GM10266 (cell line): Measurements from ENCODE around the gene PPA2.
A peak's percentile ranks its signal among the peaks of the same experiment; 100 is the strongest.

Experiments
- DNase-seq: peaks from one replicate; pipeline ENCODE4 v3.0.0; 2012; ENCODE audit errors: extremely low spot score
- TF ChIP-seq, protein P1 (sequence below): IDR thresholded peaks from 2 replicates; pipeline ENCODE4 v1.5.1; 2012; ENCODE audit warnings: mild to moderate bottlenecking, low read depth; ENCODE audit not compliant: control insufficient read depth, insufficient read depth; ENCODE audit errors: missing control alignments

The PPA2 gene

DNA sequence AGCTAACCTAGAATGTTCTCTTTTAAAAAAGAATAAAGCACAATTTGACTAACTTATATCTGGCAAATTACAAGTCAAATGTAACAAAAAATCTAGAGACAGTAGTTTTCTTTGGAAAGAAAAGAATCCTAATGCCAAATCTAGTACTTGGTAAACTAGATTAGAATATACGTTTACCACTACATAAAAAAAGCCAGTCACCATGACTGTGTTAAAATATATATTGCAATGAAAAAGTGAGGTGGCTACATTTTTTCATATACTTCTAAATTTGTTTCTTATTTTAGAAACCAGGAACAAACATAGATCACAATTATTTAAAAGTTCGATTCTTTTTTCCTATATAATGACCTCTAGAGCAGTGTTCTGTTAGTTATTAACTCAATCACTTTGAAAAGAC lies 29.6 kb upstream of the PPA2 start:
- DNase-seq = no peak
- TF ChIP-seq, protein P1, sequence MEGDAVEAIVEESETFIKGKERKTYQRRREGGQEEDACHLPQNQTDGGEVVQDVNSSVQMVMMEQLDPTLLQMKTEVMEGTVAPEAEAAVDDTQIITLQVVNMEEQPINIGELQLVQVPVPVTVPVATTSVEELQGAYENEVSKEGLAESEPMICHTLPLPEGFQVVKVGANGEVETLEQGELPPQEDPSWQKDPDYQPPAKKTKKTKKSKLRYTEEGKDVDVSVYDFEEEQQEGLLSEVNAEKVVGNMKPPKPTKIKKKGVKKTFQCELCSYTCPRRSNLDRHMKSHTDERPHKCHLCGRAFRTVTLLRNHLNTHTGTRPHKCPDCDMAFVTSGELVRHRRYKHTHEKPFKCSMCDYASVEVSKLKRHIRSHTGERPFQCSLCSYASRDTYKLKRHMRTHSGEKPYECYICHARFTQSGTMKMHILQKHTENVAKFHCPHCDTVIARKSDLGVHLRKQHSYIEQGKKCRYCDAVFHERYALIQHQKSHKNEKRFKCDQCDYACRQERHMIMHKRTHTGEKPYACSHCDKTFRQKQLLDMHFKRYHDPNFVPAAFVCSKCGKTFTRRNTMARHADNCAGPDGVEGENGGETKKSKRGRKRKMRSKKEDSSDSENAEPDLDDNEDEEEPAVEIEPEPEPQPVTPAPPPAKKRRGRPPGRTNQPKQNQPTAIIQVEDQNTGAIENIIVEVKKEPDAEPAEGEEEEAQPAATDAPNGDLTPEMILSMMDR = no peak

DNA sequence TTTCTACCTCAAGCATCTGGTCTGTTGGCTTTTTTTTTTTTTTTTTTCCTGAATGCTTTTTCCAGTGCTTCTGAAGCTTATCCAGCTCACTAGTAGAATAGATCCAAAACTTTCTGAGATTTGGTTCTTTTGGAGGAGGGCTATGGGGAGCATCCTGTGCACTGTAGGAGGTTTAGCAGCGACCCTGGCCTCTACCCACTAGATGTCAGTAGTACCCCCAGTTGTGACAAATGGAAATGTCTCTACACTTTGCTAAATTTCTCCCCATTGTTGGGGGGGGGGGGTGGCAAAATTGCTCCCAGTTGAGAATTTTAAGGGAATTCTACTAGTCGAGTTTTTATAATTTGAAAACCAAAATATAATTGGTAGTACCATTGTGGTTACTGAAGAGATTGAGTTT lies 23.0 kb upstream of the PPA2 start:
- TF ChIP-seq, protein P1 = peak; percentile 38
- no peak for DNase-seq

DNA sequence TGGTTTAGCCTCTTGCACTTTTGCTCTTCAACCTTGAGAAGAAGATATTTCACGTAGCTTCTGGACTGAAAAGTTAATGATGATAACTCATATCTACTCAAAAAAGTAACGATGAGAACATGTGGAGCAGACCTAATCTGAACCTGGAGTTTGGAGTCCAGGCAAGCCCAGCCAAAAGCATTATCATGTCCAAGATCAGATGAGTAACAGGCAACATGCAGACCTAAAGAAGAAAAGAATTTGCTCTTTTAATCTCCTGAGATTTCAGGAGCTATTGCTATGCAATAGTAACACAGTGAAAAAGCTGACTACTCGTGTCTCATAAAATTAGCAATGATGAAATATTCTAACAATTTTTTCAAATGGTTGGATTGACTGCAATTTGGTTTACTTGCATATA lies 21.8 kb upstream of the PPA2 start:
- TF ChIP-seq, protein P1 = no peak
- no peak for DNase-seq

DNA sequence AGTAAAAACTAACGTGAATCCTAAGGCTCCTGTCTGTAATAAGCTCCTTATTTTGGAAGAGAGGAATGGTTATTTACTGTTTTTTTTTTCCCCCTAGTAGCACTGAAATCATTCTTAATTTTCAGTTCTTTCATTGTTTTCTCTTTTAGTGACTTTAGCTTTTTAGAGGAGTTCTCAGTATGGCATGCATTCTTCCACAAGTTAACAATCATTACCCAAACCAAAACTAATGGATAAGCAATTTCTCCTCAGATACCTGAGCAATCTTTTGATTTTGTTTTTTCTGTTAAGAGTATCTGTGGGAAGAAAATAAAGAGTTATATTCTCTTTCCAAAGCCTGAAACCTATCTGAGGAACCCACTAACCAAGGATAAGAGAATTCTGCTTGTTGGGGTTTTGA lies 16.7 kb upstream of the PPA2 start:
- TF ChIP-seq, protein P1 = no peak
- no peak for DNase-seq

DNA sequence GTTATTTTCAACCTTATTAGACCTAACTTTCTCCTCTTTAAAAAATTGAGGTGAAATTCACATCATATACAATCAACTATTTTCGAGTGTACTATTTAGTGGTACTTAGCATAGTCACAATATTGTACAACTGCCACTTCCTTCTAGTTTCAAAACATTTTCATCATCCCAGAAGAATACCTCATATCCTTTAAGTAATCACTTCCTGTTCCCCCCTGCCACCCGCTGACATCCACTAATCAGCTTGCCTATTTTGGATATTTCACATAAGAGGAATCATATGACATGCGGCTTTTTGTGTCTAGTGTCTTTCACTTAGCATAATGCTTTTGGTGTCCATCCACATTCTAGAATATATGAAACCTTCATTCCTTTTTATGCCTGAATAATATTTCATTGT lies 10.0 kb upstream of the PPA2 start:
- TF ChIP-seq, protein P1 = no peak
- no peak for DNase-seq

DNA sequence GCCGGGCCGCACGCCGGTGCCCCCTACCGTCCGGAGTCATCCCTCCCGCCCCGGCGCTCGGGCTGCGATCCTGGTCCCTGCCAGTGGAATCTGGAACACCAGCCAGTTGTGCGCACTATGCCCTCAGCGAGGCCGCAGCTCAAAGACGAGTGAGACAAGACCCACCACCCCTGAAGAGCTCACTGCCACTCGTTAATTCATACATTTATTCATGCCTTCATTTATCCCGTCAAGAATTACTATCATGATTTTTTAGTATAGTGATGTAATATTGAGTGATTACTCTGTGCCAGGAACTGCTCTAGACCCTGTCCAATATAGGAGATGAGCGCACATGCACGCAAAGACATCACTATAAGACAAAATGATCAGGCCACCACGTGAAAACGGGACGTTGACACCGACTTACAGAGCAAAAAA lies 247 bp upstream of the PPA2 start:
- peak; percentile 86 for DNase-seq
- TF ChIP-seq, protein P1 = peak; percentile 92

DNA sequence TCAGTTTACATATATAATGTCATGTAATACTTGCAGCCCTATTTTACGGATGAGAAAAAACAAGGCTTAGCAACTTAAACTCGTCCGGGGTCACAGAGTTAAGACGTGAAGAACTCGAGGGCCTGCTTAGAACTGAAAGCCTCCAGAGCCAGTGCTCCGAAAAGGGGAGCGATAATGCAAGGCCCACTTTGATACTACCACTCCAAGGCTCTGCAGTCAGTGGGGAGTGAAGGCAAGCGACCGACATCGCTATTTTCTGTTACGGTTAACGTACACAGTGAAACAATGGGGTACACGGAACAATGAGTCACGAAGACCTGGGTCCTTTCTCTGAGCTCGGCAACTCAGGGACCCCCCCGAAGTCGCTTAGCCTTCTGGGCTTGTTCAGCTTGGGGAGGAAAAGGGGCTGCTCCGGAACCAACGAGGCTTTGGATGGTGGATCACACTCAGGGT lies 965 bp downstream of the PPA2 start:
- no peak for DNase-seq
- TF ChIP-seq, protein P1 = no peak
